Tibial nerve (tissue), 4 donors: ENCODE data around the gene TRIM40. TPM values are rescaled to one million over a fixed set of nuclear protein-coding genes. Genes with fewer than 3 reads are reported as not detected.

Experiments
- DNase-seq, 2 donors: peaks; one replicate each; pipeline ENCODE4 v3.0.0-alpha.2; 2019; ENCODE audit warnings: low spot score in 2 of 2
- H3K27ac ChIP-seq, 4 donors: fragments of 200-600 bp; sonication (generic) in 3 of 4; one replicate each; pipeline ENCODE4 v1.5.1; 2017 to 2019; ENCODE audit warnings: mild to moderate bottlenecking in 1 of 4
- H3K27me3 ChIP-seq, 2 donors: fragments of 200-600 bp; sonication (generic) in 1 of 2; one replicate each; pipeline versions ENCODE4 v1.5.1 to v1.6.0; 2017 to 2019
- H3K36me3 ChIP-seq, 3 donors: fragments of 200-600 bp; sonication (generic); one replicate each; pipeline ENCODE4 v1.5.1; 2018 to 2019
- H3K4me1 ChIP-seq, 4 donors: fragments of 200-600 bp; sonication (generic) in 3 of 4; one replicate each; pipeline ENCODE4 v1.5.1; 2017 to 2019
- H3K4me3 ChIP-seq, 4 donors: fragments of 200-600 bp; sonication (generic) in 3 of 4; one replicate each; pipeline ENCODE4 v1.5.1; 2017 to 2019; ENCODE audit warnings: mild to moderate bottlenecking in 1 of 4, moderate library complexity in 1 of 4
- H3K9me3 ChIP-seq, 4 donors: fragments of 200-600 bp; sonication (generic) in 3 of 4; one replicate each; pipeline ENCODE4 v1.5.1; 2017 to 2019
- EP300 ChIP-seq, 2 donors: sonication (generic); formaldehyde crosslinking; IDR thresholded peaks; one replicate each; pipeline ENCODE4 v1.6.1; 2017; ENCODE audit warnings: antibody characterized with exemption in 2 of 2, mild to moderate bottlenecking in 1 of 2
- POLR2A ChIP-seq, 2 donors: fragments of 450-650 bp; IDR thresholded peaks; one replicate each; pipeline ENCODE4 v1.6.1; 2017; ENCODE audit warnings: antibody characterized with exemption in 2 of 2, mild to moderate bottlenecking in 2 of 2, moderate library complexity in 2 of 2
- WGBS, 2 donors: methylation state at CpG; one replicate each; pipeline ENCODE4 v1.1.5; 2018; 5-methylcytosine and 5-hydroxymethylcytosine counted together
- total RNA-seq, 4 donors: library from RNA; depleted of rRNA; stranded (reverse); fragments of >200 nt; gene quantifications; one replicate each; pipeline ENCODE4 v1.1.0, GENCODE V29; 2016
- TF ChIP-seq, protein P1 (sequence below), 5 experiments: fragments of 200-600 bp in 3 of 5; fragments of 450-650 bp in 2 of 5; sonication (generic) in 3 of 5; IDR thresholded peaks; one replicate each; pipeline ENCODE4 v1.5.1; 2016 to 2019; ENCODE audit warnings: antibody characterized with exemption in 5 of 5, mild to moderate bottlenecking in 3 of 5, moderate library complexity in 2 of 5

TRIM40 gene
- total RNA-seq, 4 donors from 2014 or later, result not detected

DNA sequence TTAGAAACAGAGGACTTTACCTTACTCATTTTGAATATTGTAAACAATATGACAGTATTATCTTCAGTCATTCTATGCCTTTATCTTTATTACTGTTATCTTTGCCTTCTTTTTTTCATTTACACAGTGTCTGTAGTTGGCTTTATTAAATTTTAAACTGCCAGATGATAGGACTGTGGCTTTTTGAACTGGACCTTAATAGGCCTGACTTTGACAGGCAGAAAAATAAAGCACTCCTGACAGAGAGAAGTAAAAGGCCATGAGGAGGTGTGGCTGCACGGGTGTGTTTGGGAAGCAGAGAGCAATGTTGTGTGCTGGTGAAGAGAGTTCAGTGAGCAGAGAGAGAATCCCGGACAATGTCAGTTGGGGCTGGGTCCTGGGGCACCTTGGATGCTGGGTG, 7.8 kb downstream of the TRIM40 start:
- H3K9me3 ChIP-seq, result no peaks in the 10 kb centered on the region
- no peak for DNase-seq

DNA sequence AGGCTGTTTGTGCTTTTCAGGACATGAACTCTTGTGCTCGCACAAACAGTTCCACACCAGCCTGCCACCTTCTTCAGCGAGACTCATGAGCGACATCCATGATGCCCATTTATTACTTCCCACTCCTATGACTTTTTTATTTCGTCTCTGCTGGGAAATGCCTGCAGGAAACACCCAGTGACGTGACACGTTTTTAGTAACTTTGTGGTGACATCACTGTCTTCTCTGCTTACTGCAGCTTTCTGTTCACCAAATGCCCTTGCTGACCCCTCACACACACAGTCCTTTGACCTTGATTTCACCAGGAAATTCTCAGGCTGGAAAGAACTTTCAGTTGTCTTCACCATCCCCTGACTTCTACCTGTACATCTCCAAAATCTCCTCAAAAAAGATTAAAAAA, 8.9 kb downstream of the TRIM40 start:
- no peaks in the 10 kb centered on the region for H3K4me1 ChIP-seq
- H3K27me3 ChIP-seq, result peaks cover 0 to 29% of the 10 kb centered on the region in 2 donors
- TF ChIP-seq, protein P1, sequence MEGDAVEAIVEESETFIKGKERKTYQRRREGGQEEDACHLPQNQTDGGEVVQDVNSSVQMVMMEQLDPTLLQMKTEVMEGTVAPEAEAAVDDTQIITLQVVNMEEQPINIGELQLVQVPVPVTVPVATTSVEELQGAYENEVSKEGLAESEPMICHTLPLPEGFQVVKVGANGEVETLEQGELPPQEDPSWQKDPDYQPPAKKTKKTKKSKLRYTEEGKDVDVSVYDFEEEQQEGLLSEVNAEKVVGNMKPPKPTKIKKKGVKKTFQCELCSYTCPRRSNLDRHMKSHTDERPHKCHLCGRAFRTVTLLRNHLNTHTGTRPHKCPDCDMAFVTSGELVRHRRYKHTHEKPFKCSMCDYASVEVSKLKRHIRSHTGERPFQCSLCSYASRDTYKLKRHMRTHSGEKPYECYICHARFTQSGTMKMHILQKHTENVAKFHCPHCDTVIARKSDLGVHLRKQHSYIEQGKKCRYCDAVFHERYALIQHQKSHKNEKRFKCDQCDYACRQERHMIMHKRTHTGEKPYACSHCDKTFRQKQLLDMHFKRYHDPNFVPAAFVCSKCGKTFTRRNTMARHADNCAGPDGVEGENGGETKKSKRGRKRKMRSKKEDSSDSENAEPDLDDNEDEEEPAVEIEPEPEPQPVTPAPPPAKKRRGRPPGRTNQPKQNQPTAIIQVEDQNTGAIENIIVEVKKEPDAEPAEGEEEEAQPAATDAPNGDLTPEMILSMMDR (IDR thresholded peaks at IDR 0.05), result no peak
- no peak for TF ChIP-seq POLR2A (IDR thresholded peaks at IDR 0.05)
- no peaks in the 10 kb centered on the region for H3K9me3 ChIP-seq
- DNase-seq, result no peak
- H3K27ac ChIP-seq, result no peak overlapping the region
- no peak overlapping the region for H3K4me3 ChIP-seq
- H3K36me3 ChIP-seq, result no peaks in the 10 kb centered on the region
- 51 to 52% methylated on average over 6 of the region's 6 CpGs for WGBS, 2 donors

More for the DNA sequence above, 7.8 kb downstream of the TRIM40 start:
- Histone ChIP-seq H3K4me3 (no peak overlapping the region), H3K27ac (no peak overlapping the region), H3K4me1 (no peaks in the 10 kb centered on the region), H3K27me3 (peaks cover 0 to 36% of the 10 kb centered on the region in 2 donors), H3K36me3 (no peaks in the 10 kb centered on the region)
- WGBS, 2 donors, result 61 to 68% methylated on average over 2 of the region's 2 CpGs
- no peak for TF ChIP-seq POLR2A (IDR thresholded peaks at IDR 0.05)
- TF ChIP-seq, protein P1 (IDR thresholded peaks at IDR 0.05), result no peak
- no peak for TF ChIP-seq EP300 (IDR thresholded peaks at IDR 0.05)

- Histone ChIP-seq H3K27ac (no peak overlapping the region), H3K36me3 (no peaks in the 10 kb centered on the region), H3K9me3 (no peaks in the 10 kb centered on the region), H3K4me3 (no peak overlapping the region), H3K27me3 (peaks cover 0 to 28% of the 10 kb centered on the region in 2 donors), H3K4me1 (no peaks in the 10 kb centered on the region)
- 47 to 62% methylated on average over 7 of the region's 7 CpGs for WGBS, 2 donors
- TF ChIP-seq EP300 (IDR thresholded peaks at IDR 0.05), result no peak
- TF ChIP-seq POLR2A (IDR thresholded peaks at IDR 0.05), result no peak
- TF ChIP-seq, protein P1 (IDR thresholded peaks at IDR 0.05), result no peak
- no peak for DNase-seq
Measured at GRCh38 chr6:30145818-30146217, 9.9 kb downstream of the TRIM40 start.

DNA sequence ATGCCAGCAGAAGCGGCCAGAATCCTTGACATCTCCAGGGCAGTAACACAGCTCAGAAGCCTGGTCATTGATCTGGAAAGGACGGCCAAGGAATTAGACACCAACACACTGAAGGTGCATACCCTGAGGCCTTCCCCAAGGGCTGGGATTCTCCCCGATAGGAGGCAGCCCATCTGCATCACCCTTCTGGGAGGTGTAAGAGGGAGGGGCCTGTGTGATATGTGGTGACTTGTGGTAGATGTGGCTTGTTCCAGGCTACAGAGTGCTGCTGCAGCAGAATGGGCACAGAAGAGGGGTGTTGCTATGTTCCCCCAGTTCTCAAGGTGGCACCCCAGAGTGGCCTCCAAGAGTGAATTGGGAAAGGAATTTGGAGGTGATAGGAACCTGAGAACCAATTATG, 11.2 kb downstream of the TRIM40 start:
- Histone ChIP-seq H3K36me3 (no peaks in the 10 kb centered on the region), H3K4me1 (no peaks in the 10 kb centered on the region), H3K27ac (no peak overlapping the region), H3K9me3 (no peaks in the 10 kb centered on the region), H3K4me3 (no peak overlapping the region), H3K27me3 (peaks cover 0 to 30% of the 10 kb centered on the region in 2 donors)
- WGBS, 2 donors, result 79 to 89% methylated on average over 3 of the region's 3 CpGs
- DNase-seq, result no peak
- TF ChIP-seq, protein P1 (IDR thresholded peaks at IDR 0.05), result no peak
- no peak for TF ChIP-seq EP300 (IDR thresholded peaks at IDR 0.05)
- no peak for TF ChIP-seq POLR2A (IDR thresholded peaks at IDR 0.05)

GRCh38 chr6:30149234-30149633, 13.3 kb downstream of the TRIM40 start:
- 52 to 62% methylated on average over 3 of the region's 3 CpGs for WGBS, 2 donors
- Histone ChIP-seq H3K4me3 (no peak overlapping the region), H3K27me3 (peaks cover 0 to 26% of the 10 kb centered on the region in 2 donors), H3K4me1 (no peaks in the 10 kb centered on the region), H3K27ac (no peak overlapping the region), H3K36me3 (no peaks in the 10 kb centered on the region), H3K9me3 (no peaks in the 10 kb centered on the region)
- no peak for TF ChIP-seq EP300 (IDR thresholded peaks at IDR 0.05)
- TF ChIP-seq, protein P1 (IDR thresholded peaks at IDR 0.05), result no peak
- TF ChIP-seq POLR2A (IDR thresholded peaks at IDR 0.05), result no peak
- DNase-seq, result no peak
